Astrocyte (in vitro differentiated cells and primary cell): ENCODE measurements around the gene LRRC45. TPM values are rescaled to one million over a fixed set of nuclear protein-coding genes. Genes with fewer than 3 reads are reported as not detected.

ENCODE experiments used
- DNase-seq: peaks from one replicate; pipeline ENCODE4 v3.0.0-alpha.2; 2010; ENCODE audit warnings: low read depth
- FAIRE-seq: peaks from 2 replicates; lab custom pipeline; 2011; peaks lifted over from hg19 to GRCh38; lab: Jason Lieb, UNC
- H2AFZ ChIP-seq: 2 replicates; pipeline ENCODE4 v1.6.0; 2012; ENCODE audit warnings: low read depth, low read length, inconsistent platforms
- H3K27ac ChIP-seq: 2 replicates; pipeline ENCODE4 v1.5.1; 2011; ENCODE audit warnings: low read depth, low read length, inconsistent platforms
- H3K27me3 ChIP-seq: 2 replicates; pipeline ENCODE4 v1.6.0; 2011; ENCODE audit warnings: low read length, inconsistent platforms; ENCODE audit not compliant: insufficient read depth
- H3K36me3 ChIP-seq: 2 replicates; pipeline ENCODE4 v1.5.1; 2011; ENCODE audit warnings: low read length, inconsistent platforms; ENCODE audit not compliant: insufficient read depth
- H3K4me1 ChIP-seq: 2 replicates; pipeline ENCODE4 v1.5.1; 2011; ENCODE audit warnings: low read length, inconsistent platforms; ENCODE audit not compliant: insufficient read depth
- H3K4me2 ChIP-seq: 2 replicates; pipeline ENCODE4 v1.6.0; 2012; ENCODE audit warnings: low read length, inconsistent platforms
- H3K4me3 ChIP-seq: 2 replicates; pipeline ENCODE4 v1.5.1; 2011; ENCODE audit warnings: low read depth, mild to moderate bottlenecking, low read length, inconsistent platforms; ENCODE audit not compliant: insufficient read depth
- H3K79me2 ChIP-seq: 2 replicates; pipeline ENCODE4 v1.6.0; 2012; ENCODE audit warnings: mild to moderate bottlenecking, low read length, inconsistent platforms; ENCODE audit not compliant: insufficient read depth
- H3K9ac ChIP-seq: 2 replicates; pipeline ENCODE4 v1.6.0; 2012; ENCODE audit warnings: mild to moderate bottlenecking, low read length, inconsistent platforms
- H3K9me3 ChIP-seq: 2 replicates; pipeline ENCODE4 v1.5.1; 2012; ENCODE audit warnings: low read depth, mild to moderate bottlenecking, low read length, inconsistent platforms; ENCODE audit not compliant: insufficient read depth
- H4K20me1 ChIP-seq: 2 replicates; pipeline ENCODE4 v1.6.0; 2012; ENCODE audit warnings: low read length, inconsistent platforms; ENCODE audit not compliant: insufficient read depth
- H3K27ac Mint-ChIP-seq: one replicate; pipeline ENCODE4 v1.8.0; 2021; ENCODE audit warnings: mild to moderate bottlenecking, mixed read lengths; ENCODE audit not compliant: unreplicated experiment
- H3K27me3 Mint-ChIP-seq: one replicate; pipeline ENCODE4 v1.8.0; 2021; ENCODE audit warnings: low read depth, mixed read lengths; ENCODE audit not compliant: unreplicated experiment
- H3K36me3 Mint-ChIP-seq: one replicate; pipeline ENCODE4 v1.8.0; 2021; ENCODE audit warnings: low read depth, mixed read lengths; ENCODE audit not compliant: unreplicated experiment
- H3K4me1 Mint-ChIP-seq: one replicate; pipeline ENCODE4 v1.8.0; 2021; ENCODE audit warnings: low read depth, mixed read lengths; ENCODE audit not compliant: unreplicated experiment
- H3K4me3 Mint-ChIP-seq: one replicate; pipeline ENCODE4 v1.8.0; 2021; ENCODE audit warnings: mild to moderate bottlenecking, moderate library complexity, mixed read lengths; ENCODE audit not compliant: unreplicated experiment
- H3K9me3 Mint-ChIP-seq: one replicate; pipeline ENCODE4 v1.8.0; 2021; ENCODE audit warnings: mild to moderate bottlenecking, mixed read lengths; ENCODE audit not compliant: unreplicated experiment
- CTCF ChIP-seq: IDR thresholded peaks from 2 replicates; pipeline ENCODE4 v1.5.1; 2011; ENCODE audit warnings: low read depth, mild to moderate bottlenecking, inconsistent platforms, low read length, moderate library complexity; ENCODE audit not compliant: insufficient read depth
- EZH2 ChIP-seq: IDR thresholded peaks from 2 replicates; pipeline ENCODE4 v1.6.1; 2012; ENCODE audit warnings: mild to moderate bottlenecking, low read length, inconsistent platforms; ENCODE audit not compliant: insufficient read depth
- total RNA-seq: library from RNA; stranded (reverse); gene quantifications from 2 replicates; pipeline ENCODE4 v1.2.1, GENCODE V29; 2021

LRRC45 gene
- total RNA-seq, 1 donor from 2014 or later = 6.6 TPM

DNA sequence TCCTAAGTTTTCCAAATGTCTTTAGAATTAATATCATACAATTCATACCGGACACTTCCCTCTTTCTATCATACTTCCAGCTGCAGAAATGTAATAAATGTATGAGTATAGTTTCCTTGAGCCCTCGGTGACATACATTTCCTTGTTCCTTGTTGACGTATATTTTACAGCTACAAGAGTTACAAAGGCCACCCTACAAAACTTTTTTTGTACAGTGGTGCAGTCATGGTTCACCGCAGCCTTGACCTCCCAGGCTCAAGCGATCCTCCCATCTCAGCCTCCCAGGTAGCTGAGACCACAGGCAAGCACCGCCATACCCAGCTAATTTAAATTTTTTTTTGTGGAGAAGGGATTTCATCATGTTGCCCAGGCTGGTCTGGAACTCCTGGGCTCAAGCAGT, 49.7 kb downstream of the LRRC45 start:
- H3K9me3 ChIP-seq = no peaks in the 10 kb centered on the region
- no peaks in the 10 kb centered on the region for H3K9me3 Mint-ChIP-seq
- H3K4me3 Mint-ChIP-seq = no peak overlapping the region
- no peak overlapping the region for H3K4me2 ChIP-seq
- H3K9ac ChIP-seq = no peak overlapping the region
- no peaks in the 10 kb centered on the region for H3K27me3 ChIP-seq
- no peak overlapping the region for H3K27ac ChIP-seq
- H3K4me3 ChIP-seq = no peak overlapping the region
- H3K4me1 Mint-ChIP-seq = no peaks in the 10 kb centered on the region
- H3K27me3 Mint-ChIP-seq = peaks cover 3% of the 10 kb centered on the region
- H3K36me3 ChIP-seq = no peaks in the 10 kb centered on the region
- DNase-seq (no peak), FAIRE-seq (no peak)
- H3K36me3 Mint-ChIP-seq = no peaks in the 10 kb centered on the region
- TF ChIP-seq CTCF = no peak
- TF ChIP-seq EZH2 = no peak
- H4K20me1 ChIP-seq = peaks cover 2% of the 10 kb centered on the region
- H3K27ac Mint-ChIP-seq = no peak overlapping the region
- H3K4me1 ChIP-seq = no peaks in the 10 kb centered on the region
- H2AFZ ChIP-seq = no peak overlapping the region
- H3K79me2 ChIP-seq = no peaks in the 10 kb centered on the region

GRCh38 chr17:82073446-82073845, 50.3 kb downstream of the LRRC45 start:
- DNase-seq = no peak
- no peak overlapping the region for H3K4me2 ChIP-seq
- H3K9ac ChIP-seq = no peak overlapping the region
- Mint-ChIP-seq H3K27me3 (peaks cover 3% of the 10 kb centered on the region), H3K36me3 (peaks cover 2% of the 10 kb centered on the region), H3K27ac (no peak overlapping the region), H3K9me3 (no peaks in the 10 kb centered on the region), H3K4me1 (no peaks in the 10 kb centered on the region), H3K4me3 (no peak overlapping the region)
- H3K9me3 ChIP-seq = no peaks in the 10 kb centered on the region
- peaks cover 6% of the 10 kb centered on the region for H4K20me1 ChIP-seq
- H3K4me3 ChIP-seq = no peak overlapping the region
- no peak overlapping the region for H3K27ac ChIP-seq
- H3K4me1 ChIP-seq = no peaks in the 10 kb centered on the region
- H2AFZ ChIP-seq = no peak overlapping the region
- FAIRE-seq = no peak
- H3K36me3 ChIP-seq = no peaks in the 10 kb centered on the region
- TF ChIP-seq EZH2 (no peak), CTCF (no peak)
- H3K27me3 ChIP-seq = no peaks in the 10 kb centered on the region
- H3K79me2 ChIP-seq = no peaks in the 10 kb centered on the region

DNA sequence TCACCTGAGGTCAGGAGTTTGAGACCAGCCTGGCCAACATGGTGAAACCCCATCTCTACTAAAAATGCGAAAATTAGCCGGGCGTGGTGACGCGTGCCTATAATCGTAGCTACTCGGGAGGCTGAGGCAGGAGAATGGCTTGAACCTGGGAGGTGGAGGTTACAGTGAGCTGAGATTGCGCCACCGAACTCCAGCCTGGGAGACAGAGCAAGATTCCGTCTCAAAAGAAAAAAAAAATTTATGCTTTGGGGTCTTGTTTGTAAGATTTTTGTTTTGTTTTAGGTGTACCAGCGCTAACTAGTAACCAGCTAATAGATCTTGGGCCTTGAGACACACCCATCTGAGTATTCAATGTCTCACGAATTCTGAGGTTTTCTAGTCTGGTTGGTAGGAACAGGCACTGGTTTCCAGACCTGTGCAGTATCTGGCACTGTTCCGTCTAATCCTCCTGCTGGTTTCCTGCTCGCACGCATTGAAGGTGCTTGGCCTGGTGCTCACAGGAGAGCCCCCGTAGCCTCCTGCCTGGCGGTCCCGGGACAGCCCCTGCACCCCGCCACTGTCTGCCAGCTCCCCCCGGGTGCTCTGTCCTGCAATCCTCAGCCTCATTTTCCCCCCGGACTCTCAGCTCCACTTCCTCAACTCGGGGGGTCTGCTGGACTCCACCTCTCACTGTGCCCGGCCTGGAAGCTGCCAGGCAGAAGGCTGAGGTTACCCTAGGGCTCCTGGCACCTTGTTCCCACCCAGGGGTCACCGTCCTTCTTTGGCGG, 53.1 kb downstream of the LRRC45 start:
- Histone ChIP-seq H4K20me1 (peaks cover 27% of the 10 kb centered on the region), H3K27ac (no peak overlapping the region), H3K27me3 (no peaks in the 10 kb centered on the region), H3K4me3 (no peak overlapping the region), H2AFZ (no peak overlapping the region), H3K4me1 (no peaks in the 10 kb centered on the region), H3K9ac (no peak overlapping the region), H3K36me3 (no peaks in the 10 kb centered on the region), H3K4me2 (no peak overlapping the region), H3K79me2 (no peaks in the 10 kb centered on the region), H3K9me3 (no peaks in the 10 kb centered on the region)
- no peaks in the 10 kb centered on the region for H3K9me3 Mint-ChIP-seq
- FAIRE-seq = no peak
- no peaks in the 10 kb centered on the region for H3K4me1 Mint-ChIP-seq
- H3K36me3 Mint-ChIP-seq = peaks cover 2% of the 10 kb centered on the region
- no peak overlapping the region for H3K4me3 Mint-ChIP-seq
- H3K27ac Mint-ChIP-seq = no peak overlapping the region
- no peak for DNase-seq
- TF ChIP-seq CTCF = no peak
- H3K27me3 Mint-ChIP-seq = peaks cover 3% of the 10 kb centered on the region
